ENCODE data around the gene PRDM8.
"Not testable (repeated sequence)": the region's sequence is repeated elsewhere in the genome, so short reads cannot be mapped to it uniquely, and the experiment has no call there.

PRDM8 gene

DNA sequence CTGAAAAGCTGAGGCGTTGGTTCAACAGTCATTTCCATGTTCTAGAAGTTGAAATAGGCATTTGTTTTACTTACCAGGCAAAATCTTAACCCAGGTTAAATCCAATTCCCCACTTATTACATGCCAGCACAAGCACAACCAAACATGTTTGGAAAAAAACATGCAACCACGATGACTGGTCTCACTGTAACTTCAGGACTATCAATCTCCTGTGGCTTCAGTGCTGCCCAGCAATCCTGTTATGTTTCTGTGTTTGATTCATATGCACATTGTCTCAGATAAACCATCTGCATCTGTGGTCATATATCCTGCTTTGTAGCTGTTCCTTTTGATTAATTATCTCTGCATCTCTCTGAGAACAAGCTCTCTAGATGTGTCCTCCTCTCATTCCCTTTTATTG, 28.3 kb downstream of the PRDM8 start:
- no peak for DNase-seq

DNA sequence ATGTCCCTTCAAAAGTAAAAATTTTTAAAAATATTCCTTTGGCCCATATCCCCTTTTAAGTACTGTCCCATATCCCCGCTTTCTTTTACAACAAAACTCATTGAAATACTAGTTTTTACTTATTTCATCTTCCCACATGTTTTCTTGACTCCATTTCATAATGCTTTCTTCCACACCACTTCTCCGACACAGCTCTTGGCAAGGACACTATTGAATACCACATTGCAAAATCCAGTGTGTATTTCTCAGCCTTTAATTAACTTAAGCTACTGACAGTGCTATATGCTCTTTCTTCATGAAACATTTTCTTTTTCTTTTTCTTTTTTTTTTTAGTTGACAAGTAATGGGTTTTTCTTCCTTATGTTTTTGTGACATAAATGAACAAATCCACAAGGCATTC, 28.8 kb downstream of the PRDM8 start:
- DNase-seq: no peak

DNA sequence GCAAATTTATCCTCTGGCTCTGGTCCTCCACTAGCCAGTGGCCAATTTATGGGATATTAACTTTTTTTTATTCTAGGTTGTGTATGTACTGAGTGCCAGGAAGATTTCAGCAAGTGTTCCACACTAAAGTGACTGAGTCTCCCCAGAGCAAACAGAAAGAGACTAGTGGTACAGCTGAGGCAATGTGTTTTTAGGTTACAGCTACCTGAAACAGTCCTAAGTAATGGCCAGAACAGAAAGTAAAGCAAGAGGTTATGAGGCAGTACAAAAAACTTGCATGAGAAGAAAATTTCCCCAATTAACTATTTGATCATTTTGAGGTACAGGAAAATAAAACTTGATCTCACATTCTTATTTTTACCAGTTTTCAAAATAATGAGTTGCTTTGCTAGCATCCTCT, 31.2 kb downstream of the PRDM8 start:
- no peak for DNase-seq

DNA sequence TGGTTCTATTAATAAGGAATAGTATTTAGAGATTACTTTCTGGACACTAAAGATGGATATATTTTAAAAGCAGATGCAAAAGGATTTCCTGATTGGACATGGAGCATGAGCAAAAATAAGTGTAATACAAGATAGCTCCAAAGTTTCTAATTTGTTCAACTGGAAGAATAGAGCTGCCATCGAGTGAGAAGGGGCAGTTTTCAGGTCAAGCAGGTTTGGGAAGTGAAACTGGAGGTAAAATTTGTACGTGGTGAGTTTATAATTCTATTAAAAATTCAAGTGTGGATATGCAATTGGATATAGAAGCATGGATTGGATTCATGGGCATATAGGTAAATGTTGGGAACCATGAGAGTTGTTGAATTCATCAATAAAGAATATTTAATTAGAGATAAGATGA, 31.8 kb downstream of the PRDM8 start:
- DNase-seq: no peak

DNA sequence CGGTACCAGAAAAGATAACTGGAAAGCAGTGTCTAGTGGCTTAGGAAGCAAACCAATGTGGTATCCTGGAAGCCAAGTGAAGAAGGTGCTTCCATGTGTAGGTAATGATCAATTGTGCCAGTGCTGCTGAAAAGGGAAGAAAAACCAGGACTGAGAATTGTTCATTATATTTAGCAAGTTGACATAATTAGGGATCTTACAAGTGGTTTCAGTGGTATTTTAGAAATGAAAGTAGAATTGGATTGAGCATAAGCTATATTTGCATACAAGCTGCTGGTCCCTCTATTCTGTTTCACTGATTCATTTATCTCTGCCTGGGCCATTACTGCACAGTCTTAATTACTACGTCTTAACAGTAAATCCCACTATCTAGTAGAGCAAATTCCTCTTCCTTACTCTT, 32.3 kb downstream of the PRDM8 start:
- DNase-seq: no peak

DNA sequence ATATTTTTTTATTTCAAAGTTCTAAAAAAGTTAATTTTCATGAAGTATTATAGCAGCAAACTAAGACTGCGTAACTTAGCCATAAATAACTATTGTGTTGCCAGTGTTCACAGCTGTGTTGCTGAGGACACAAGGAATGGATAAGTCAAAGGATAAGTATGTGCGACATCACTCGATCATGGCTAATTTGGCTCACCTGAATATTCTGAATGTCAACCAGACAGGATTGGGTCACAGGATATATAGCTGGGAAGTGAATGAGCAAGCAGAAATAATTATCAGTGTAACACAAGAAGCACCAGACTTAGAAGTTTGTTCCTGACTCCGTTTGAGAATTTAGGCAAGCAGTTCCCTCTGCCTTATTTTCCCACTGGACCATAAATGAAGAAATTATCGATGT, 33.9 kb downstream of the PRDM8 start:
- DNase-seq: no peak

DNA sequence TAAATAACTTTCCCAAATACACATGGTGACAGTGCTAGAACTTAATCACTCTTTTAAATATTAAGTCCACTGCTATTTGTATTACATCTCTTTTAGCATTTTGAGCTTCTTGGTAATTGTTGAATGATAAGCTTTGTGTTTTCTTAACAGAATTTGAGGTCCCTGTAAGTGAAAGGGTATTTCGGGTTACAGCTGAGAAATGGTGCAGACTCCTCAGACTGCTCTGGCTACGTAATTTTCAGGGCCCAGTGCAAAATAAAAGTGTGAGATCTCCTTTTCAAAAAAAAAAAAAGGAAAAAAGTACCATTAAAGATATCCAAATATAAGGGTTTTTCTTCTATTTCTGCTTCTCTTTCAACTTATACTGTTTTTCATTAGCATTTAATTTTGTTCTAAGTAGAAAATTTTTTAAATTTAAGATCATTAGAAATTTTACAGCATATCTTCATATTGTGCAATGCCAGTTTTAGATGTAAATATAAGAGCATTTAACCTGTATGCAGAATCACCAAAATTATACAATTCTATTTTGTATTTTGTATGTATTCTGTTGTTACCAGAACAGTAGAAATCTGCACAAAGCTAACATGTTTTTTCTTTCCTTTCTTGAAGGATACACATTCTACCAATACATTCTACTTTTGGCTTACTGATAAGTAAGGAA, 35.5 kb downstream of the PRDM8 start:
- DNase-seq: no peak

DNA sequence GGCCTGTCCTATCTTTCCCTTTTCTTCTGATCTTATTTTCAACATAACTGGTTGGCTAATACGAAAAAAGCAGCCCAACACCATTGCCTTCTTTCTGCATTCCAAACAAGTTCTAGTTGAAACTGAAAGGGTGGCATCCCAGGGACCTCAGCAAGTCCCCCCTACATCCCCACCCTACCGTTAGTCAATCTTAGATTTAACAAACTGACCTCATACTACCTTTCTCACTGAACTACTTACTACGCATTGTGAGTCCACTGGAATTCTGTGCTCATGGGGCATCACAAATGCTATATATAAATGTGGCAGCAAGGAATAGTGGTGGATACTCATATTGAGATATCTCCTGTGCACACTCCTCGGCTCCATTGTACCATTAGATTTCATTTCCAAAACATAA, 36.1 kb downstream of the PRDM8 start:
- DNase-seq: no peak

DNA sequence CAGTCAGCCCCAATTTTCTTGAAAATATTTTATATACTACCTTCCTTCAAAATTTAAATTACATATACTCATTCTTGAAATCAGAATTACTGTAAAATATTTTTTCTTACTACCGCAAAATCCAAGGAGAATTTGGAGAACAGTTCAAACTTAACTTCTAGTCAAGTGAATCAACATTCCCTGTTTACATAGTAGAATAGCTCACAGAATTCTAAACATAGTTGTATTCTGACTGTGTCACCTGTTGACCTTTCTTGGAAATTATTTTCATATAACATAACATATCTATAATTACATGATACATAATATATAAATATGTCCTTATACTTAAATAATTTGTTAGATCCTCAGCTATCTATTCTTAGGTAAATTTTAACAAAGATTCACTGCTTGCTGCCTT, 38.1 kb downstream of the PRDM8 start:
- DNase-seq: no peak

DNA sequence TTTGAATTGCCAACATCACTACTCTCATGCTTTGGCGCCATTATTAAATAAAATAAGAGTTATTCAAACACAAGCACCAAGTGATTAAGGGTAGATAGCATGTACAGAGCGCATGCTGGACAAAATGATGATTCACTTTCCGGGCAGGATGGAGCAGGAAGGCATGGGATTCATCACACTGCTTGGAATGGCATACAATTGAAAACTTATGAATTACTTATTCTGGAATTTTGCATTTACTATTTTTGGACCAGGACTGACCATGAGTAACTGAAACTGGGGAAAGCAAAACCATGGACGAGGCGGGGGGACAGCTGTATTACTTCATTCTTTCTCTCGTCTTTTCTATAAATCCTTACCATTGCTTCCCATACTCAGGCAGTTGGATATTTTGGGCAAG, 40.7 kb downstream of the PRDM8 start:
- DNase-seq: no peak

DNA sequence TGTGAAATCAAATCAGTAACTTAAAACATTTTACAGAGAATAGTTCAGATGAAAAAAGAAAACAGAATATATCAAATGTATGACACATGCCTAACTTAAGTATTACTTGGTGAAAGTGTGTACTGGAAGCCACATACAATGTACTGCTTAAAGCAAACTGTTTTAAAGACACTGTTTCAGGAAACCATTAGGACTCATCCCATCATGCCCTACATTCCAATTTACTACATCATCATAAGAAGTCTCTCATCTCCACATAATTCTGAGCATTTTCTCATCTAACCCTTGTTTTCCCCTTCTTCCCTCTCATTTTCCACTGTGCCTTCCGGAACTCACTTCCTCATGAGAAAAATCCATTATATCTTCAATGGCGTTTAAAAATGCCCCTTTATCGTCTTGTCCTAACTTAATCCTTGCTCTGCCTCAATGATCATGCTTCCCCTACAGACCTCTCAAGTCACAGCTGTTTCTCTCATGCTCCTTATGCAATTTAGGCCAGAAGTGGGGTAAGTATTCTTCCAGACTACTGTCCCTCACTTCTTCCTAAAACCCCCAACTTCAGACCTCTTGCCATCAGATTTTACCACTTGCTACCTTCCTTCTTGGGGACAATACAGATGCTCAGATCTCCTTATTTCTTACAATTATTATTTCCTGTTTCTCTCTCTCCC, 42.3 kb downstream of the PRDM8 start:
- DNase-seq: no peak

DNA sequence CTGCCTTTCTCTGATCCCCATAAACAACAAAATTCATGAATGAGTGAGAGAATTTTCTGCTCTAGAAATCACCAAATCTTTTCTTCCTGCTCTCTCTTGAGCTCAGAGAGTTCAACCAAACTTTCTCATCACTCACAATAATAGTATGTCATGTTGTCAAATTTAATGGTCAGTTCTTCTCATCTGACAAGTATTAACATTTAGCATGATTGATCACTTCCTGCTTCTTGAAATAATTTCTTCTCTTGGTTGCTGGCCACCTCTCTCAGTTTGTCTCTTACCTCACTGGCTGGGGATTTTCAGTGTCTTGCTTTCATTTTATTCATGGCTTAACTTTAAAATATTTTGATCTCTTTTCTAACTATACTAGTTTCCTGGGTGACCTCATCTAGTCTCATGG, 43.7 kb downstream of the PRDM8 start:
- no peak for DNase-seq

DNA sequence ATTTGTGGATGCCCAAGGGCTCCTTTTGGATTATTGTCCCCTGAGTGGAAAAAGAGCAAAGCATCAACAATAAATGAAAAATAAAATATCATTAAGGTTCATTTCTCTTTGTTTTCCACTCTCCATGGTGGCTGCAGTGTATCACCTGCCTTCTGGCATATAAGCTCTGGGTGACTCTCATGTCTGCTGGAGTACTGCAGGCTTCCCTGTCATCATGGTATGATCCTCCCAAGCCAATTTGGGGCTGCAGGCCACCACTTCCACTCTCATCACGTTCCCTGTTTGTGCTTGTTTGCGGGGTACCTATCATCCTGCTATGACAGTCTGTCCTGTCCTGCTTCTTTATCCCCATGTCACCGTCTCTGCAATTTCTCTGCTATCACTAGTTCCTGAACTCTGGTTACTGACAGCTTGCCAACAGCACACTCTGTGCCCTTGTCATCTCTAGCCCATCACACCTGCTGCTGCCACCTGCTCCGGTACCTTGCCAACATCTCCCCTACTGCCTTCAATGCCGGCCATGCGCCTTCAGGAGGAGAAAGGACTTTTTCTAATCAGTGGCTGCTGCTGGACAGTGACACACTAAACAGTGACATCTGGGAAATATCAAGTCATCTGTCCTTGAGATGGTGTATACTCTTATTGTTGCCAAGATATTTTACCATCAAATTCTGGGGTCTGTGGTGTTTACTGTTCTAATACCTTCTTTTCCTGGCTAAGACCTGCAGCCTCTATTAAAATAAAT, 46.1 kb downstream of the PRDM8 start:
- no peak for DNase-seq

DNA sequence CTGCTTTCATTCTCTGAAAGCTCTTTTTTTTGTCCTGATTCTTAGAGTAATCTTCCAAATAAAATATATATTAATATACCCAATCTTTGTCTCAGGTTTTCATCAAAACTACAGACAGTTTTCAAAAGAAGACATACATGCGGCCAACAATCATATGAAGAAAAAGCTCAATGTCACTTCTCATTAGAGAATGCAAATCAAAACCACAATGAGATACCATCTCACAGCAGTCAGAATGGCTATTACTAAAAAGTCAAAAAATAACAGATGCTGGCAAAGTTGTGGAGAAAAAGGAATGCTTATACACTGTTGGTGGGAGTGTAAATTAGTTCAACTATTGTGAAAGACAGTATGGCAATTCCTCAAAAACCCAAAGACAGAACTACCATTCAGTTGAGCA, 50.2 kb downstream of the PRDM8 start:
- not testable (repeated sequence) for DNase-seq

DNA sequence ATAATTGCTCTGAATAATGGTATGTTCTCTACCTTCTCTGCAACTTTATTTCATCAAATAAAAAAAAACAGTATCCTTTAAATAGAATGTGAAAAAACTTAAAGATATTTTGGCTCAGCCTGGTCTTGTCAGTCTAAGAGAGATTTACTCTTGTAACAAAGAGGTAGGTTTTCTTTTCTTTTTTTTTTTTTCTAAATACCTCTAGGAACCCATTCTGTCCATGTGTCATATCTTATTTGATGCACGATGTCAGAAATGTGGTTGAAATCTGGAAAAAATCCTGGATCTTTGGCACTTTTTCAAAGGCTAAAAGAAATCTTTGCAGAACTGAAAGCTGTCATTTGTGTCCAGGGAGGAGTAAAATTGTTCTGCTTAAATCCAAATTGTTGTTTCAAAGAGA, 51.8 kb downstream of the PRDM8 start:
- no peak for DNase-seq

DNA sequence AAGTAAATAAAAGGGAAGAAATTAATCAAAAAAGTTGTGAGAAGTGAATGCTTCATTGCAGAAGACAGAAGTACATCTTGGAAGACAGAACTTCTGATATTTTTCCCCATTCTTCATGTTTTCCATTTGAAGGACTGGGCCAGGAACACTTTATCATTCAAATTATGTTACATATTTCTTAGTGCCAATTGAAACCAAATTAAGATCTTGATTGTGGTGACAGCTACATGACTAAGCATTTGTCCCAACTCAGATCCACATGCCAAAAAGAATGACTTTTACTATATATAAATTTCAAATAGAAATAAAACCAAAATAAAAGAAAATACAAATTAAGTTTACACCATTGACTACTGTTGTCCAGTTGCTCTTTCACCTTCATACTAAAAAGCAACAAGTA, 55.1 kb downstream of the PRDM8 start:
- DNase-seq: no peak

DNA sequence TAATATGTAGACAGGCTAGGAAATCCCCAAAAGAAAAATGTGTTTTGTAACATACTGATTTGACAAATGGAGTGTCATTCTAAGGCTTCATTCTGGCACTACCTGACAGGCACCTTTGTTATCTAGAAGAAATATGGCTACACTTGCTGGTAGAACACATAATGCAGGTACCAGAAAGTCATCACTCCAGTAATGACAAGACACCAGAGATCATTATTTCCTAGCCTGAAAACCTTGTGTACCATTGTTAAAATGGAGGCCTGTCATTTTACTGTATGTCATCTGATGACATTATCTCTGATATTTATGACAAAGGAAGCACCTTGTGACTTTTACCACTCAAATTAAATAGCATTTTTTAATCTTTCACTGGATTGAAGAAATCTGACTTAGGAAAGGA, 55.6 kb downstream of the PRDM8 start:
- no peak for DNase-seq

DNA sequence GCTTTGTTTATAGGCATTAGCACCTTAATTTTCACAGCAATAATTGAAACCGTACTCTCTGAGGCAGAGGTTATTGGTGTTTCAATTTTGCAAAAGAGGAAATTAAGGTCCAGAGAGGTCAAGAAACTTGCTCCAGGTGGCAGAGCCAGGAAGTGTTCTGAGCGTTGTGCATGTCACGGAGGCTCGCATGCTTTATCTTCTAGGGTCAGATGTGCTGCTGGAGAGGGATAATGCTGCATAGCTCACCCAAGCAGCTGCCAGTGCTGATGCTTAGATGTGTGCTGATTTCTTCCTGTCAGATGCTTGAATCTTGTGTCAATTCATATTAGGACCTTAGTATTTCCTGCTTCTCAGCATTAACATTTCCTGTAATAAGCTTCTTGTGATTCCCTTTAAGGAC, 56.2 kb downstream of the PRDM8 start:
- DNase-seq: no peak
